MM.1S (cell line): ENCODE measurements around the gene BCAS3.

Experiments
- DNase-seq: peaks from one replicate; pipeline ENCODE4 v3.0.0-alpha.2; 2015
- H2AFZ ChIP-seq: fragments of 300-600 bp; sonication (generic); 2 replicates; pipeline ENCODE4 v1.6.0; 2016; ENCODE audit warnings: antibody characterized with exemption, low read length
- H3F3A ChIP-seq: fragments of 300-600 bp; sonication (generic); 2 replicates; pipeline ENCODE4 v1.6.1; 2016; ENCODE audit warnings: mild to moderate bottlenecking, antibody characterized with exemption, low read length, moderate library complexity, mixed read lengths; ENCODE audit not compliant: insufficient read depth
- H3K27ac ChIP-seq: fragments of 300-600 bp; sonication (generic); 2 replicates; pipeline ENCODE4 v1.5.1; 2016; ENCODE audit warnings: mild to moderate bottlenecking, low read length
- H3K27me3 ChIP-seq: fragments of 300-600 bp; sonication (generic); replicated peaks from 2 replicates; pipeline ENCODE4 v1.6.0; 2016; ENCODE audit warnings: low read length; ENCODE audit not compliant: insufficient read depth
- H3K36me3 ChIP-seq: fragments of 300-600 bp; sonication (generic); replicated peaks from 2 replicates; pipeline ENCODE4 v1.6.1; 2016; ENCODE audit warnings: mild to moderate bottlenecking, low read length, mixed read lengths; ENCODE audit not compliant: insufficient read depth
- H3K4me1 ChIP-seq: fragments of 300-600 bp; sonication (generic); 2 replicates; pipeline ENCODE4 v1.6.1; 2016; ENCODE audit warnings: low read length, mixed read lengths
- H3K4me2 ChIP-seq: fragments of 300-600 bp; sonication (generic); 2 replicates; pipeline ENCODE4 v1.6.0; 2016; ENCODE audit warnings: low read depth, low read length
- H3K4me3 ChIP-seq: fragments of 300-600 bp; sonication (generic); 2 replicates; pipeline ENCODE4 v1.5.1; 2016; ENCODE audit warnings: low read length, mixed read lengths
- H3K79me2 ChIP-seq: fragments of 300-600 bp; sonication (generic); 2 replicates; pipeline ENCODE4 v1.6.1; 2016; ENCODE audit warnings: mixed run types, low read length, mixed read lengths
- H3K9ac ChIP-seq: fragments of 300-600 bp; sonication (generic); 2 replicates; pipeline ENCODE4 v1.6.1; 2016; ENCODE audit warnings: low read length, mixed read lengths
- H3K9me2 ChIP-seq: fragments of 300-600 bp; sonication (generic); replicated peaks from 2 replicates; pipeline ENCODE4 v1.6.1; 2016; ENCODE audit warnings: mild to moderate bottlenecking, low read length, mixed read lengths; ENCODE audit not compliant: insufficient read depth
- H3K9me3 ChIP-seq: fragments of 300-600 bp; sonication (generic); replicated peaks from 2 replicates; pipeline ENCODE4 v1.6.1; 2016; ENCODE audit warnings: mild to moderate bottlenecking, low read length, mixed read lengths; ENCODE audit not compliant: insufficient read depth
- H4K20me1 ChIP-seq: fragments of 300-600 bp; sonication (generic); 2 replicates; pipeline ENCODE4 v1.6.1; 2016; ENCODE audit warnings: mild to moderate bottlenecking, low read length, moderate library complexity, mixed read lengths; ENCODE audit not compliant: insufficient read depth
- CTCF ChIP-seq: fragments of 300-600 bp; sonication (generic); IDR thresholded peaks from 2 replicates; pipeline ENCODE4 v1.5.1; 2016; ENCODE audit warnings: antibody characterized with exemption, low read length, mixed read lengths
- EZH2 ChIP-seq: fragments of 300-600 bp; sonication (generic); optimal IDR thresholded peaks from 2 replicates; pipeline ENCODE3; 2017; ENCODE audit warnings: low read depth, mild to moderate bottlenecking, antibody characterized with exemption, low read length, mixed read lengths
- EZH2phosphoT487 ChIP-seq: fragments of 300-600 bp; sonication (generic); IDR thresholded peaks from 2 replicates; pipeline ENCODE4 v1.6.1; 2018; ENCODE audit warnings: antibody characterized with exemption, low read length

Gene BCAS3

GRCh38 chr17:60677308-60678117, at the start of gene BCAS3:
Gene BCAS3 (plus strand): TSS chr17:60677851.
- H2AFZ ChIP-seq: peak within 1 kb of the TSS; percentile 97
- H3K9me2 ChIP-seq: no peaks in the 10 kb centered on the region
- H4K20me1 ChIP-seq: no peaks in the 10 kb centered on the region
- H3K4me1 ChIP-seq: peaks cover 5% of the 10 kb centered on the region
- H3K79me2 ChIP-seq: no peaks in the 10 kb centered on the region
- TF ChIP-seq CTCF: no peak
- no peak for TF ChIP-seq EZH2phosphoT487
- no peak for TF ChIP-seq EZH2
- H3K36me3 ChIP-seq: no peaks in the 10 kb centered on the region
- H3K9ac ChIP-seq: peak within 1 kb of the TSS; percentile 75
- H3K4me2 ChIP-seq: peak within 1 kb of the TSS; percentile 95
- H3K9me3 ChIP-seq: no peaks in the 10 kb centered on the region
- DNase-seq: peak; percentile 99
- H3K27ac ChIP-seq: peak within 1 kb of the TSS; percentile 11; the same call in 1 of the 2 replicates
- H3K27me3 ChIP-seq: no peaks in the 10 kb centered on the region
- no peaks in the 10 kb centered on the region for H3F3A ChIP-seq
- peak within 1 kb of the TSS; percentile 85 for H3K4me3 ChIP-seq

- TF ChIP-seq CTCF (no peak), EZH2 (no peak), EZH2phosphoT487 (no peak)
- Histone ChIP-seq H3K9me2 (no peaks in the 10 kb centered on the region), H4K20me1 (peaks cover 3% of the 10 kb centered on the region; the same call in 1 of the 2 replicates)
These were observed 49.3 kb upstream of the BCAS3 start for GRCh38 chr17:60628252-60628889.

GRCh38 chr17:60629120-60629519, 48.5 kb upstream of the BCAS3 start:
- H3K4me3 ChIP-seq: no peak overlapping the region
- H3F3A ChIP-seq: no peaks in the 10 kb centered on the region
- H2AFZ ChIP-seq: no peak overlapping the region
- H3K79me2 ChIP-seq: peaks cover 50% of the 10 kb centered on the region
- H3K4me2 ChIP-seq: no peak overlapping the region
- no peak overlapping the region for H3K9ac ChIP-seq
- DNase-seq: no peak
- no peaks in the 10 kb centered on the region for H3K4me1 ChIP-seq
- no peaks in the 10 kb centered on the region; the same call in 1 of the 2 replicates for H3K36me3 ChIP-seq
- H3K9me3 ChIP-seq: no peaks in the 10 kb centered on the region
- H4K20me1 ChIP-seq: peaks cover 3% of the 10 kb centered on the region; the same call in 1 of the 2 replicates
- no peak overlapping the region for H3K27ac ChIP-seq
- H3K9me2 ChIP-seq: no peaks in the 10 kb centered on the region
- TF ChIP-seq CTCF (no peak), EZH2phosphoT487 (no peak), EZH2 (no peak)
- H3K27me3 ChIP-seq: no peaks in the 10 kb centered on the region

More at GRCh38 chr17:60628252-60628889, 49.3 kb upstream of the BCAS3 start:
- Histone ChIP-seq H3K79me2 (peaks cover 55% of the 10 kb centered on the region), H2AFZ (no peak overlapping the region), H3K9ac (no peak overlapping the region), H3K36me3 (peaks cover 4% of the 10 kb centered on the region; the same call in 1 of the 2 replicates), H3K4me3 (no peak overlapping the region), H3K4me2 (no peak overlapping the region), H3K4me1 (no peaks in the 10 kb centered on the region), H3K27ac (no peak overlapping the region), H3F3A (no peaks in the 10 kb centered on the region), H3K9me3 (no peaks in the 10 kb centered on the region), H3K27me3 (no peaks in the 10 kb centered on the region)
- DNase-seq: no peak
